Smooth muscle cell (in vitro differentiated cells): ENCODE data around the gene TMEM115. TPM values are rescaled to one million over a fixed set of nuclear protein-coding genes. Genes with fewer than 3 reads are reported as not detected.

Experiments
- DNase-seq: peaks from one replicate; lab custom pipeline; 2025; ENCODE audit not compliant: unreplicated experiment; lab: John Stamatoyannopoulos, UW
- H2AFZ ChIP-seq: fragments of 200-600 bp; sonication (generic); 2 replicates; pipeline ENCODE4 v1.6.0; 2016; ENCODE audit warnings: antibody characterized with exemption, low read depth, mild to moderate bottlenecking
- H3F3A ChIP-seq: fragments of 200-600 bp; sonication (generic); 2 replicates; pipeline ENCODE4 v1.6.0; 2017; ENCODE audit warnings: antibody characterized with exemption, low read depth
- H3K27ac ChIP-seq: fragments of 200-600 bp; sonication (generic); 2 replicates; pipeline ENCODE4 v1.5.1; 2016; ENCODE audit warnings: low read depth, mild to moderate bottlenecking
- H3K27me3 ChIP-seq: fragments of 200-600 bp; sonication (generic); 2 replicates; pipeline ENCODE4 v1.6.1; 2016; ENCODE audit warnings: low read depth, mild to moderate bottlenecking
- H3K36me3 ChIP-seq: fragments of 200-600 bp; sonication (generic); 2 replicates; pipeline ENCODE4 v1.5.1; 2016; ENCODE audit warnings: low read depth
- H3K4me1 ChIP-seq: fragments of 200-600 bp; sonication (generic); 2 replicates; pipeline ENCODE4 v1.5.1; 2016; ENCODE audit warnings: low read depth
- H3K4me2 ChIP-seq: fragments of 200-600 bp; sonication (generic); 2 replicates; pipeline ENCODE4 v1.6.0; 2016; ENCODE audit warnings: mild to moderate bottlenecking
- H3K4me3 ChIP-seq: fragments of 200-600 bp; sonication (generic); 2 replicates; pipeline ENCODE4 v1.5.1; 2016; ENCODE audit warnings: mild to moderate bottlenecking
- H3K79me2 ChIP-seq: fragments of 200-600 bp; sonication (generic); 2 replicates; pipeline ENCODE4 v1.6.0; 2016; ENCODE audit warnings: low read depth, mild to moderate bottlenecking
- H3K9ac ChIP-seq: fragments of 200-600 bp; sonication (generic); 2 replicates; pipeline ENCODE4 v1.6.0; 2016; ENCODE audit warnings: low read depth
- H3K9me3 ChIP-seq: fragments of 200-600 bp; sonication (generic); replicated peaks from 2 replicates; pipeline ENCODE4 v1.5.1; 2016; ENCODE audit warnings: low read depth
- H4K20me1 ChIP-seq: fragments of 200-600 bp; sonication (generic); 2 replicates; pipeline ENCODE4 v1.6.0; 2016; ENCODE audit warnings: low read depth
- WGBS: methylation state at CpG from one replicate; pipeline ENCODE4 v1.1.7; 2016; ENCODE audit warnings: low lambda C conversion rate; 5-methylcytosine and 5-hydroxymethylcytosine counted together
- polyA plus RNA-seq: library from polyadenylated mRNA; unstranded; fragments of >200 nt; fragmentation: Nextera tagmentation; extraction: Ambion mirVana; gene quantifications from 2 replicates; pipeline ENCODE4 v1.2.1, GENCODE V29; 2016
- total RNA-seq: library from RNA; depleted of rRNA; stranded (reverse); fragments of >200 nt; gene quantifications from 2 replicates; pipeline ENCODE4 v1.2.3, GENCODE V29; 2014
- TF ChIP-seq, protein P1 (sequence below): fragments of 200-600 bp; sonication (generic); IDR thresholded peaks from 2 replicates; pipeline ENCODE4 v1.5.1; 2017; ENCODE audit warnings: borderline replicate concordance, mild to moderate bottlenecking, antibody characterized with exemption; ENCODE audit not compliant: insufficient read depth, poor library complexity, severe bottlenecking

Gene TMEM115
- total and polyA plus RNA-seq, 2 experiments from 2014 or later: 42.7 to 56.6 TPM

DNA sequence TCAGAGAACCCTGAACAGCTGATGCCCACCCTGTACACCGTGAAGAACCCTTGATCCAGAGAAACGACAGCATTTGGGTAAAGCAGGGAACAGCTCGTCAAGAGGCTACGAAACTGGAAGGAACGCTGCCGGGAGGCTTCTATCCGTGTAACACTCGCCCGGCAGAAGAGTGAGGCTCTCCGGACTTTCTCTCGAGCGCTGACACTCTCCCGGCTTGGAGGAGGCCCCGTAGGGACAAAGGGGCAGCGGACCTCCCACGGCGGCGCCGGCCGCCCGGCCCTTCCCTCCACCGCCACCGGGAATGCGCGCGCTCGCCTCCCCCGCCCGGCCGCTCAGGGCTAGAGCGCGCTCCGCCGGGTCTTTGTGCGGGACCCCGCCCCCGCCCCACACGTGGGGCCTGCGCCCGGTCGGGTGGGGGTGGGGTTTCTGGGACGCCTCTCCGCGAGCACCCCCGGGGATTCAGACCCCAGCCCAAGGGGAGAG lies 38.4 kb downstream of the TMEM115 start:
- H3K79me2 ChIP-seq: peaks cover 20% of the 10 kb centered on the region
- no peaks in the 10 kb centered on the region for H3K36me3 ChIP-seq
- peak overlapping the region; percentile 75 for H3K4me3 ChIP-seq
- peak overlapping the region; percentile 60 for H2AFZ ChIP-seq
- H3K4me1 ChIP-seq: peaks cover 17% of the 10 kb centered on the region
- TF ChIP-seq, protein P1, sequence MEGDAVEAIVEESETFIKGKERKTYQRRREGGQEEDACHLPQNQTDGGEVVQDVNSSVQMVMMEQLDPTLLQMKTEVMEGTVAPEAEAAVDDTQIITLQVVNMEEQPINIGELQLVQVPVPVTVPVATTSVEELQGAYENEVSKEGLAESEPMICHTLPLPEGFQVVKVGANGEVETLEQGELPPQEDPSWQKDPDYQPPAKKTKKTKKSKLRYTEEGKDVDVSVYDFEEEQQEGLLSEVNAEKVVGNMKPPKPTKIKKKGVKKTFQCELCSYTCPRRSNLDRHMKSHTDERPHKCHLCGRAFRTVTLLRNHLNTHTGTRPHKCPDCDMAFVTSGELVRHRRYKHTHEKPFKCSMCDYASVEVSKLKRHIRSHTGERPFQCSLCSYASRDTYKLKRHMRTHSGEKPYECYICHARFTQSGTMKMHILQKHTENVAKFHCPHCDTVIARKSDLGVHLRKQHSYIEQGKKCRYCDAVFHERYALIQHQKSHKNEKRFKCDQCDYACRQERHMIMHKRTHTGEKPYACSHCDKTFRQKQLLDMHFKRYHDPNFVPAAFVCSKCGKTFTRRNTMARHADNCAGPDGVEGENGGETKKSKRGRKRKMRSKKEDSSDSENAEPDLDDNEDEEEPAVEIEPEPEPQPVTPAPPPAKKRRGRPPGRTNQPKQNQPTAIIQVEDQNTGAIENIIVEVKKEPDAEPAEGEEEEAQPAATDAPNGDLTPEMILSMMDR: no peak
- no peaks in the 10 kb centered on the region for H3K9me3 ChIP-seq
- 1% methylated on average over 20 of the region's 45 CpGs for WGBS
- H3F3A ChIP-seq: peaks cover 6% of the 10 kb centered on the region
- H3K9ac ChIP-seq: peak overlapping the region; percentile 98
- H3K27ac ChIP-seq: peak overlapping the region; percentile 95
- H3K27me3 ChIP-seq: no peaks in the 10 kb centered on the region
- peak overlapping the region; percentile 88 for H3K4me2 ChIP-seq
- H4K20me1 ChIP-seq: peaks cover 18% of the 10 kb centered on the region
- DNase-seq: peak; percentile 92

DNA sequence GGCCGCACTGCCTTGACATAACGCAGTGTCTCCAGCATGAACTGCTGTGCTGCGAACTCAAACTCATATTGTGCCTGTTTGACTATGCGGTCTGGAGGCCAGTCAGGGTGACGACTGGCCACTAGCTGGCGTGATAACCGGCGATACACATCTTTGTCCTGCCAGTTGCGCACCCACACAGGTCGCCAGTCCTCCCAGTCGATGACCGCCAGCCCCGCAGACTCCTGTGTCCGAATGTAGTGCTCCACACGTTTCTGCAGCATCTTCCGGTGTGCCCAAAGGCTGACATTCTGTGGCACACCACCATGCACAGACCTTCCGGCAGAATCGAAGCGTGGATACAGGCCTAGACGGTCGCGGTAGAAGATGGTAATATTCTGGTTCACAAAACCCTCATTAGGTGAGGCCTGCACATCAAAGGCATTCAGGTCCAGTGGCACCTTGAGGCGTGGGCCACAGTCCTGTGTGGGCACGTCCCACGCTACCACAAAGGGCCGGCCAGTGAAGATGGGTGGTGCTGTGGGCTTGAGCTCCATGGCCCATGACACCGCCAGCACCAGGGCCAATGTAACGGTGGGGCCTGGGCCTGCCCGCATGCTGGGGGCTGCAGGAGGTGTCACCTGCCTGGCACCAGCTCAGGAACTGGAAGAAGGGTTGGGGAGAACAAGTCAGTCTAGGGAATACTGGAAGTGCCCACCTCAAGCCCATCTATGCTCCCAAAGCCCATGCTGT lies 39.3 kb downstream of the TMEM115 start:
- peaks cover 17% of the 10 kb centered on the region for H3K4me1 ChIP-seq
- peaks cover 18% of the 10 kb centered on the region for H4K20me1 ChIP-seq
- H3F3A ChIP-seq: peaks cover 6% of the 10 kb centered on the region
- H3K27ac ChIP-seq: peak overlapping the region; percentile 95
- TF ChIP-seq, protein P1: no peak
- peak overlapping the region; percentile 88 for H3K4me2 ChIP-seq
- H2AFZ ChIP-seq: no peak overlapping the region
- WGBS: 90% methylated on average over 29 of the region's 29 CpGs
- no peaks in the 10 kb centered on the region for H3K27me3 ChIP-seq
- H3K36me3 ChIP-seq: no peaks in the 10 kb centered on the region
- H3K9ac ChIP-seq: peak overlapping the region; percentile 98
- H3K4me3 ChIP-seq: peak overlapping the region; percentile 75
- no peaks in the 10 kb centered on the region for H3K9me3 ChIP-seq
- H3K79me2 ChIP-seq: peaks cover 20% of the 10 kb centered on the region
- no peak for DNase-seq

DNA sequence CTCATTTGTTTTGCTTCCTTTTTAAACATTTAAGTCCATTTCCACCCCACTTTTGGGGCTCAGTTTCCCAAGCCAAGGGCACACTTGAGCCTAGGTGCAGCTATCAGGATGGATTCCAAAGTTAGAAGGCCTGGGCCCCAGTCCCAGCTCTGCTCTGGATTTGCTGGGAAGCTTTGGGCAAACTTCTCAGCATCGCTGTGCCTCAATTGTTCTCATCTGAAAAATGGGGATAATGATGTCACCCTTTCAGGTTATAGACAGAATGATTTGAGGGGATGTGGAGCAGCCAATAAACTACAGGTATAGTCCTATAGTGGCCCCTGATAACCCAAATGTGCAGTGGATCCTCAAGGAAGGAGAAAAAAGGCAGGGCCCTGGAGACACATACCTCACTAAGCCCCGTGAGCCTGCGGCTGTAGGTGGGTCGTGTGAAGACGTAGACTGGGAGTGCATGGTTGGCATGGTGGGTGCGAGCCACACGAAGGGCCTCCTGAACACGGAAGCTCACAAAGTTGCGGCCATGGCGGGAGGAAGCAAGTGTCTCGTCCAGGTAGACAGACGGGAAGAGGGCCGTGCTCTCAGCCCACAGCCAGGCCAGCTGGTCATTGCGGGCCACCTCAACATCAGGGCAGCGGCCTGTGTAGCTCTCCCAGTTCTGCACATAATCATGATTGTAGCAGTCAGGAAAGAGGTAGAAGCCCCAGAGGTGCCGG lies 40.0 kb downstream of the TMEM115 start:
- H3K4me3 ChIP-seq: no peak overlapping the region
- WGBS: 98% methylated on average over 16 of the region's 16 CpGs
- peaks cover 17% of the 10 kb centered on the region for H3K4me1 ChIP-seq
- H3K27ac ChIP-seq: no peak overlapping the region
- no peaks in the 10 kb centered on the region for H3K36me3 ChIP-seq
- H3F3A ChIP-seq: peaks cover 6% of the 10 kb centered on the region
- H3K9ac ChIP-seq: no peak overlapping the region
- peaks cover 20% of the 10 kb centered on the region for H3K79me2 ChIP-seq
- no peak for DNase-seq
- H3K9me3 ChIP-seq: no peaks in the 10 kb centered on the region
- no peak overlapping the region for H2AFZ ChIP-seq
- peak overlapping the region; percentile 88 for H3K4me2 ChIP-seq
- no peaks in the 10 kb centered on the region for H3K27me3 ChIP-seq
- TF ChIP-seq, protein P1: no peak
- peaks cover 18% of the 10 kb centered on the region for H4K20me1 ChIP-seq
